NCI-H82 treated with DMSO at 0.1 percent for 48 hours (cell line): ENCODE results near the gene GOLGA8Q.
"Not testable (repeated sequence)": the region's sequence is repeated elsewhere in the genome, so short reads cannot be mapped to it uniquely, and the experiment has no call there.

ENCODE experiments used
- DNase-seq: peaks from one replicate; lab custom pipeline; 2025; ENCODE audit not compliant: unreplicated experiment; lab: John Stamatoyannopoulos, UW

GOLGA8Q gene

GRCh38 chr15:30551750-30552149 is at the start of gene GOLGA8Q:
Gene GOLGA8Q (plus strand): TSS chr15:30552050. CDS start chr15:30552078, 28 bp downstream.
- DNase-seq = not testable (repeated sequence)

GRCh38 chr15:30502904-30503781 is 48.7 kb upstream of the GOLGA8Q start:
- not testable (repeated sequence) for DNase-seq

- not testable (repeated sequence) for DNase-seq
Measured at GRCh38 chr15:30504162-30504843, 47.5 kb upstream of the GOLGA8Q start.

GRCh38 chr15:30514545-30514944 is 37.3 kb upstream of the GOLGA8Q start:
- DNase-seq = not testable (repeated sequence)

GRCh38 chr15:30523453-30524243 is 28.2 kb upstream of the GOLGA8Q start:
- not testable (repeated sequence) for DNase-seq

GRCh38 chr15:30525912-30526311 is 25.9 kb upstream of the GOLGA8Q start:
- not testable (repeated sequence) for DNase-seq

GRCh38 chr15:30529049-30529448 is 22.8 kb upstream of the GOLGA8Q start:
- not testable (repeated sequence) for DNase-seq

- DNase-seq = not testable (repeated sequence)
Measured at GRCh38 chr15:30566949-30567348, 15.1 kb downstream of the GOLGA8Q start.

GRCh38 chr15:30573012-30573491 is 21.2 kb downstream of the GOLGA8Q start:
- DNase-seq = not testable (repeated sequence)

GRCh38 chr15:30579394-30579970 is 27.6 kb downstream of the GOLGA8Q start:
- not testable (repeated sequence) for DNase-seq

- DNase-seq = not testable (repeated sequence)
Measured at GRCh38 chr15:30580716-30581115, 28.9 kb downstream of the GOLGA8Q start.

- not testable (repeated sequence) for DNase-seq
Measured at GRCh38 chr15:30598953-30599352, 47.1 kb downstream of the GOLGA8Q start.

- not testable (repeated sequence) for DNase-seq
Measured at GRCh38 chr15:30603796-30604195, 51.9 kb downstream of the GOLGA8Q start, which contains the start of gene GOLGA8H. Gene GOLGA8H (plus strand): TSS chr15:30604028. CDS start chr15:30604126, 98 bp downstream.
